Activated CD8-positive, alpha-beta T cell treated with anti-CD3 and anti-CD28 coated beads for 36 hours (primary cell): ENCODE measurements around the gene CPNE2. TPM values are rescaled to one million over a fixed set of nuclear protein-coding genes. Genes with fewer than 3 reads are reported as not detected.

Experiments used
- ATAC-seq: fragments of 200-7000 bp; cut with Tn5 transposase; one replicate; pipeline ENCODE4 v1.10.0; 2021; ENCODE audit warnings: mild to moderate bottlenecking, moderate library complexity
- CTCF ChIA-PET: fragments of 350-600 bp; sonication (Branson Sonifier 250); formaldehyde crosslinking; loops from one replicate; lab custom pipeline; 2021; ENCODE audit warnings: antibody characterized with exemption; lab: Charles Lee
- POLR2A ChIA-PET: fragments of 350-600 bp; sonication (Branson Sonifier 250); formaldehyde crosslinking; loops from one replicate; lab custom pipeline; 2021; ENCODE audit warnings: antibody characterized with exemption; lab: Charles Lee
- DNase-seq: peaks from one replicate; pipeline ENCODE4 v3.0.0-alpha.2; 2020
- H3K27ac Mint-ChIP-seq: one replicate; pipeline ENCODE4 v1.8.0; 2021; ENCODE audit warnings: mild to moderate bottlenecking, mixed read lengths
- H3K27me3 Mint-ChIP-seq: one replicate; pipeline ENCODE4 v1.8.0; 2021; ENCODE audit warnings: mixed read lengths
- H3K36me3 Mint-ChIP-seq: one replicate; pipeline ENCODE4 v1.8.0; 2021; ENCODE audit warnings: low read depth, mixed read lengths
- H3K4me1 Mint-ChIP-seq: one replicate; pipeline ENCODE4 v1.8.0; 2021; ENCODE audit warnings: low read depth, mixed read lengths
- H3K4me3 Mint-ChIP-seq: one replicate; pipeline ENCODE4 v1.8.0; 2021; ENCODE audit warnings: mild to moderate bottlenecking, moderate library complexity, mixed read lengths
- H3K9me3 Mint-ChIP-seq: one replicate; pipeline ENCODE4 v1.8.0; 2021; ENCODE audit warnings: mixed read lengths
- intact Hi-C: fragments of 100-400 bp; cut with micrococcal nuclease; formaldehyde crosslinking; loops from one replicate; pipeline ENCODE4 v1.10.0; 2022
- total RNA-seq, 2 experiments: library from RNA; stranded (reverse); gene quantifications; one replicate each; pipeline ENCODE4 v1.2.3, GENCODE V29; 2021
- TF ChIP-seq, protein P1 (sequence below): fragments of 200-600 bp; IDR thresholded peaks from one replicate; pipeline ENCODE4 v1.8.0; 2022; ENCODE audit warnings: antibody characterized with exemption, mild to moderate bottlenecking

The CPNE2 gene
- total RNA-seq, 2 experiments from 2014 or later: 18.6 to 20.6 TPM

DNA sequence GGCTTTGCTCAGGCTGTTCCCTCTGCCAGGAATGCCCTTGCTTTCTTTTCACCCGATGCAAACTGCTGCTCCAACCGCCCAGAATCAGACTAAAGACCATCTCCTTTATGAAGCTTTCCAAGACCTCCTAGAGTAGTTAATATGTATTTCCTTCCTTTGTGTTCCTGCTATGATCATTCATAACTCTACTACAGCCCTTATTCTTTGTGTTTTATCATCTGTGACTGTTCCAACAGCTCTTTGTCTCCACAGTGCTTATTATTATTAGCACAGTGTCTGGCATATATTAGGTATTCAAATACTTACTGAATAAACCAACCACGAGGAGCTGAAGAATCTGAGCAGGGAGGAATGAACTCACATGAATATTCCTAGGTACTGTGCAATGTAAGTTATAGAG lies 85.8 kb downstream of the CPNE2 start:
- POLR2A ChIA-PET: no interaction called here
- Mint-ChIP-seq H3K4me3 (no peak overlapping the region), H3K27me3 (no peaks in the 10 kb centered on the region), H3K9me3 (no peaks in the 10 kb centered on the region), H3K27ac (no peak overlapping the region), H3K36me3 (peaks cover 7% of the 10 kb centered on the region), H3K4me1 (peaks cover 15% of the 10 kb centered on the region)
- CTCF ChIA-PET: interaction anchor here (1.3 kb wide), 1 partner anchor 93 kb away, joined by 3 read pairs; no protein-coding TSS in a partner anchor
- DNase-seq (no peak), ATAC-seq (no peak)
- TF ChIP-seq, protein P1, sequence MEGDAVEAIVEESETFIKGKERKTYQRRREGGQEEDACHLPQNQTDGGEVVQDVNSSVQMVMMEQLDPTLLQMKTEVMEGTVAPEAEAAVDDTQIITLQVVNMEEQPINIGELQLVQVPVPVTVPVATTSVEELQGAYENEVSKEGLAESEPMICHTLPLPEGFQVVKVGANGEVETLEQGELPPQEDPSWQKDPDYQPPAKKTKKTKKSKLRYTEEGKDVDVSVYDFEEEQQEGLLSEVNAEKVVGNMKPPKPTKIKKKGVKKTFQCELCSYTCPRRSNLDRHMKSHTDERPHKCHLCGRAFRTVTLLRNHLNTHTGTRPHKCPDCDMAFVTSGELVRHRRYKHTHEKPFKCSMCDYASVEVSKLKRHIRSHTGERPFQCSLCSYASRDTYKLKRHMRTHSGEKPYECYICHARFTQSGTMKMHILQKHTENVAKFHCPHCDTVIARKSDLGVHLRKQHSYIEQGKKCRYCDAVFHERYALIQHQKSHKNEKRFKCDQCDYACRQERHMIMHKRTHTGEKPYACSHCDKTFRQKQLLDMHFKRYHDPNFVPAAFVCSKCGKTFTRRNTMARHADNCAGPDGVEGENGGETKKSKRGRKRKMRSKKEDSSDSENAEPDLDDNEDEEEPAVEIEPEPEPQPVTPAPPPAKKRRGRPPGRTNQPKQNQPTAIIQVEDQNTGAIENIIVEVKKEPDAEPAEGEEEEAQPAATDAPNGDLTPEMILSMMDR: no peak
- intact Hi-C loops: no loop called here

DNA sequence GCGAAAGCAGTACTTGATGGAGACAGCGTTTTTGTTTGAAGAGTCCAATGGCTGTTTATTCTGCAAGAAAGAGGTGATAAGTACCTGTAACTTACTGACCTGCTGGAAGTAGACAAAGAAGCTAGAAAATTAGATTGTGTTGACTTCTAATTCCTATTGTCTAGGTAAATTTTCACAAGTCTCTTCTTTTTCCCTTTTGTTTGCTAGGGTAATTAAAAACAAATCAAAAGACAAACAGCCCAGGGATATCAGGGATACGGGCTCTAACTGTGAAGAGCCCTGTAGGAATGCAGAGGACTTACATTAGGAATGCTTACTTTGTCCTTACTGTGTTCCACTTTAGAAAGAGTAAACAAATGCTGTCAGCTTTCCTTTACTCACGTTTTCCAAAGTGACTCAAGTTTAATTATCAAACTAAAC lies 86.4 kb downstream of the CPNE2 start:
- ATAC-seq (no peak), DNase-seq (no peak)
- ChIA-PET CTCF (interaction anchor here (1.5 kb wide), 1 partner anchor 95 kb away, joined by 6 read pairs; no protein-coding TSS in a partner anchor), POLR2A (interaction anchor here (1.0 kb wide), 1 partner anchor 8 kb away, joined by 4 read pairs; no protein-coding TSS in a partner anchor)
- Mint-ChIP-seq H3K27me3 (no peaks in the 10 kb centered on the region), H3K4me1 (peaks cover 19% of the 10 kb centered on the region), H3K4me3 (no peak overlapping the region), H3K36me3 (peaks cover 5% of the 10 kb centered on the region), H3K27ac (no peak overlapping the region), H3K9me3 (no peaks in the 10 kb centered on the region)
- TF ChIP-seq, protein P1: no peak
- intact Hi-C loops: no loop called here

GRCh38 chr16:57179215-57179828 lies 86.9 kb downstream of the CPNE2 start:
- DNase-seq (no peak), ATAC-seq (no peak)
- ChIA-PET CTCF (interaction anchor here (1.5 kb wide), 1 partner anchor 95 kb away, joined by 6 read pairs; no protein-coding TSS in a partner anchor), POLR2A (interaction anchor here (1.0 kb wide), 1 partner anchor 9 kb away, joined by 4 read pairs; no protein-coding TSS in a partner anchor)
- intact Hi-C loops: no loop called here
- Mint-ChIP-seq H3K36me3 (peaks cover 7% of the 10 kb centered on the region), H3K9me3 (no peaks in the 10 kb centered on the region), H3K27ac (no peak overlapping the region), H3K27me3 (no peaks in the 10 kb centered on the region), H3K4me3 (no peak overlapping the region), H3K4me1 (peaks cover 25% of the 10 kb centered on the region)
- TF ChIP-seq, protein P1: no peak

GRCh38 chr16:57184113-57184512 lies 91.7 kb downstream of the CPNE2 start:
- Mint-ChIP-seq H3K27ac (peak overlapping the region; percentile 41), H3K4me1 (peaks cover 45% of the 10 kb centered on the region), H3K27me3 (no peaks in the 10 kb centered on the region), H3K9me3 (no peaks in the 10 kb centered on the region), H3K36me3 (peaks cover 8% of the 10 kb centered on the region), H3K4me3 (peak overlapping the region; percentile 95)
- ChIA-PET CTCF (interaction anchor here (0.7 to 1.6 kb wide), 5 partner anchors 9 to 220 kb away, joined by 3 to 7 read pairs (median 4); no protein-coding TSS in a partner anchor), POLR2A (interaction anchor here (0.7 kb wide), 1 partner anchor 315 kb away, joined by 3 read pairs; no protein-coding TSS in a partner anchor)
- ATAC-seq (no peak), DNase-seq (no peak)
- intact Hi-C loops: loop anchor here (10.0 kb wide), 1 partner anchor 219 kb away; the partner anchor contains the start of gene CETP
- TF ChIP-seq, protein P1: no peak
